DMS114 treated with DMSO at 0.1 percent for 48 hours (cell line): ENCODE results near the gene CD300LG.

Experiments
- DNase-seq: peaks from one replicate; lab custom pipeline; 2025; ENCODE audit not compliant: unreplicated experiment; lab: John Stamatoyannopoulos, UW

The CD300LG gene

DNA sequence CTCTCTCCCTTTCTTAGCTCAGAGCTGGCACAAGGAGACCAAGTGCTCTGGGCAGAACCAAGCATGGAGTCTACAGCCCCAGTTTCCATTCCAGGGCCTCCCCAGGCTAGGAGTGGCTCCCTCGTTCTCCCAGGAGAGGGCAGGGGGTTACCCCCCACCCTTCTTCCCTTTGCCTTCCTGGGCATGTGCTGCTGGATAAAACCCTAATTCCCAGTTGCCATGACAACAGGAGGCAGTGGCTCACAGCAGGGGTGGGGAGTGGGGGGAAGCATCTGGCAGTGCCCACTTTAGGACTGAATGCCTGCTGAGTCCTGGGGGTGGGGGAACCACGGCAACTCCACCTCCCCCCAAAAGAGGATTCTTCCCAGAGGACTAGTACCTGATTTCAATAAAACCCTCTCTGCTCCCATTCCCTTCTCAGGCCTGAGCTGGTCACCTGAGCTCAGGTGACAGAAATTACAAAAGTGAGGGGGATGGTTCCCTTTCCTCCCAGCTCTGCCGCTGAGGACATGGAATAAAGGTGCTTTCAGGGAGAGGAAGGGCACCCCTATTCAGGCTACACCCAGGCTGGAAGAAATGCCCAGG is 58.5 kb downstream of the CD300LG start:
- DNase-seq, result no peak

DNA sequence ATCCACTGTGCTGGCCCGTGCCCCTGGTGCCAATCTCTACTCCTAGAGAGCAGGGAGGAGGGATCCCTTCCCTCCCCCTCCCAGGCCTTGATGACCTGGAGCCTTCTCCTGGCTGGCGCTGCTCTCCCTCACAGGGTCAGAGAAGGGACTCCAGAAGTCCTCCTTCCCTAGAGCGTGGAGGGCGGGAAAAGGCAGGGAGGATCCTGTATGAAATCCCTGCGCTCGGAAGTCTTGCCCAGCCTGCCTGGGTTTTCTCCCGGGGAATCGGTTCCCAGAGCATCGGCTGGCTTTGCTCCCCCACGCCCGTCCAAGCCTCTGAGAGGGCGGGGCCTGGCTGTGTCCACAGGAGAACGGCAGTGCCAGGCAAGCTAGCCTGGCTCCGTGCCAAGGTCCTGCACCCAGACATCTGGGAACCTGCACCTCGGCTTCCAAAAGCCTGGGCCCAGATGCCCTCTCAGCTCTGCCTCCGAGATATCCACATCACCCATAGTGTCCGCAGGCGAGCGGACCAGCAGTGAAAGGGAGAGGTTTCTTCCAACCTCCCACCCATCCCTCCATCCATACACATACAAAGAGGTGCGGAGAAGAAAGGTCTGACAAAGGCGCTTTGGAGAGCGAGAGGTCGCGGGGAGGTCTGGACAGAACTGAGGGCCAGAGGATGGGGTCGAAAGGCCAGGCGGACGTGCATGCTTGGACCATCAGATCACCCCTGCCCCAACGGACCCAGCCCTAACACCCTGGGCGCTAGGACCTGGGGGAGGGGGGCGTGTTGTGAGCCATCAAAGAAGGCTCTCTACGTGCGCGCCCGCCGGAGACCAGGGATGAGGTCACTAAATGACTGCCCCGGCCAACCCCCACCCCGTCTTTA is 59.2 kb downstream of the CD300LG start:
- DNase-seq, result peak; percentile 21

DNA sequence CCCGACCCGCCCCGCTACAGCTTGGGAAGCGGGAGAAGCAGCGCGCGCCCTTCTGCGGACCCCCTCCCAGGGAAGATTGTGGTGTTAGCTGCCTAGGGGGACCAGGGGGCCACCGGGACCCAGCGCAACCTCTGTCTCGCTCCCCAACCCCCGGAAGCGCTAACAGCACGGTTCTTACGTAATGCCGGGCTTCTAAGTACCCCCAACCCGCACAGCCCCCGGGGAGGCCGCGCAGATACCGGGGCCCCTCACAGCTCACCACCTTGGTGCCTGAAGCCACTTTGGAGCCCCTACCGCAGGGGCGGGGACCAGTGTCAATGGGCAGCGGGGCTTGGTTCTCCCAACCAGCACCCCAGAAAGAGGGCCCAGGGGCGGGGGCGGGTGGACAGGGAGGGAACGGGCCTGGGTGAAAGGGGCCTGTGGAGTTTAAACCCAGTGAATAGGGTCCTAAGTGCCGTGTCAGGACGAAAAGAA is 60.0 kb downstream of the CD300LG start:
- DNase-seq, result no peak

DNA sequence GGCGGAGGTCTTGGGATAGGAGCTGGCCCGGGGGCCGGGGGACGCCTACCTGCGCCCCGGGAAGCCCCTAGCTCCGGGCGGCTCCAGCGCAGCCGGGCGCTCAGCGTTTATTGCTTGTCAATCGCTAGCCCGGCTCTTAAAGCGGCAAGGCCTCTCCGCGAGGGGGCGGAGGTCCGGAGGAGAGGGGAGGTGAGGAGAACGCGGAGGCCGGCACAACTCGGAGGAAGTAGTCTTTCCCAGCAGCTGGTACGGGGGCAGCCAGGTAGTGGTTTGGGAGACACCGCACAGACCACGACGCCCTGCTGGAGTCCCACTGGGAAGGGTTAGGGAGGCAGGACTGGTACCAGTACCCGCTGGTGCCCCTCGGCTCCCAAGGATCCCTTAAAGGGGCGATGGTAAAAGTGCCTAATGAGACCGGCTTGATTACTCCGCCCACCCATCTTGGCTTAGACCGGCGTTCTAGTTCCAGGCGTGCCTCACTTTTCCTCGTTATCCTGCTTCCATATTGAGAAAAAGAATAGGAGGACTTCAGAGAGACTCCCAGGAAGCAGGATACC is 60.5 kb downstream of the CD300LG start, which contains the start of gene MPP2:
Gene MPP2 (minus strand): TSS at position 112 of the 557 bp plus-strand sequence. CDS start 3,076 bp downstream, outside the sequence.
- peak; percentile 66 for DNase-seq

DNA sequence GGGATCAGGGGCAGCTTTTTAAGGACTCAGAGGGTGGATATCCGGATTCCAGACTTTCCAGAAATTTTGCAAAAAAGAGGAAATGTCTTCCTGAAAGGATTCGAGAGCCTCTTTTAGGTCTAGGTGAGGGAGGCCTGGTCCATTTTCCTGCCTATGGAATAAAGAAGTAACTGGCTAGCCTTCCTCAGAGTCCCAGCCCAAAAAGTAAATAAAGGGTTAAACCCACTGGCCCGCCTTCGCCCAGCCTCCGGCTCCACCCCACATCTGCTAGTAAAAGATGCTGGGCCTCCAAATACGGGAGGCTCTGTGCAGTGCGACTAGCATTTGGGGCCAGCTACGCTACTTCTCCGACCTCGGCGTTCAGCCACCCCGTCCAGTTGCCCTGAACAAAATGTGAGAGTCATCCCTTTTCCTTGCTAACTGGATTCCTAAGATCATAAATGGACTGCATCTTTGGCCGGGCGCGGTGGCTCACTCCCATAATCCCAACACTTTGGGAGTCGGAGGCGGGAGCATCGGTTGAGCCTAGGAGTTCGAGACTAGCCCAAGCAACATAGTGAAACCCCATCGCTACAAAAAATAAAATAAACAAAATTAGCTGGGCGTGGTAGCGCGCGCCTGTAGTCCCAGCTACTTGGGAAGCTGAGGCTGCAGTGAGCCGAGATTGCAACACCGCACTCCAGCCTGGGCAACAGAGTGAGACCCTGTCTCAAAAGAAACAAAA is 61.2 kb downstream of the CD300LG start:
- DNase-seq, result peak; percentile 75

DNA sequence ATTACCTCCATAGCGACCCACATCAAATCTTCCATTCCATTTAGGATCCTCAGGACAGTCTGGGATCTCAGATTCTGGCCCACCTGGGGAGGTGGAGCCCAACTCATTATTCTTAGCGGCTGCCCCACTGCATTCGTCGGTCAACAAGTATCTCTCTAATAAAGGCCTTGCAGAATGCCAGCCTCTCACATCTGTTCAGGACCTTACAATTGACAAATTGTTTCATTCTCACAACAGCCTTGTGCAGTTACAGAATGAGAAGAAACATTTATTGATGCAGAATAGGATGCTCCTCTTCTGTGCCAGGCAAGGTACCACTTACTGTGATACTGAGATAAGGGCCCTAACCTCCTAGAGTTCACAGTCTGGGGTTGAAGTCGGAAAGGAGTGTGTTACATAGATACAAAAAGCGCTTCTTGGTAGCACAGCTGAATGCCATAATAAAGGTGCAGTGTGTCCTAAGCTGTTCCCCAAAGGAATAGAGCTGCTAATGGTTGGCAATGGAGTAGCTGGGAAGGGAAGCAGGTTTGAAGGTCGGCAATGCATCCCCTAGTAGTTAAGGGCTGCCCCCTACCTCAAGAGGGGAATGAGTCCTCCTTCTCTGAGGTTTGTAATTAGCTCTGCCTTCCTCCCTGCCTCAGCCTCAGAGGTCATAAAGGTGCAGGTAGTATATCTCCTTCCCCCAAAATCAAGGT is 62.7 kb downstream of the CD300LG start:
- no peak for DNase-seq

DNA sequence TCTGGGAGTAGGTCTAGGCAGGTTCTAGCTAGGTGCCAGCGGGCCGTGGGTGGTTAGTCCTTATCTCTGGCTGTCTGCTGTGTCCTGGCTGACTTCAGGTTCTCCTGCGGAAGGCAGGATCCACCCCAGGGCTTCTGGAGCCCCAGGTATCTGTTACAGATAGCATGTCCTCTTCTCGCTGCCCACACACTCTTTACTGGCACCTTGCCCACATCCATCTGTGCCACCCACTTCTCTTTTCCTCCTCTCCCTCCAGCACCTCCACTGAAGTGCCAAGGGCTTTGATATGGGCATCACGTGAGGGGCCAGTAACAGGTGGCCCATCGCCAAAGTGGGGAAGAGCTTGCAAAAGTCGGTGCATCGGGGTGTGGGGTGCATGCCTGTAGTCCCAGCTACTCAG is 64.9 kb downstream of the CD300LG start:
- no peak for DNase-seq

DNA sequence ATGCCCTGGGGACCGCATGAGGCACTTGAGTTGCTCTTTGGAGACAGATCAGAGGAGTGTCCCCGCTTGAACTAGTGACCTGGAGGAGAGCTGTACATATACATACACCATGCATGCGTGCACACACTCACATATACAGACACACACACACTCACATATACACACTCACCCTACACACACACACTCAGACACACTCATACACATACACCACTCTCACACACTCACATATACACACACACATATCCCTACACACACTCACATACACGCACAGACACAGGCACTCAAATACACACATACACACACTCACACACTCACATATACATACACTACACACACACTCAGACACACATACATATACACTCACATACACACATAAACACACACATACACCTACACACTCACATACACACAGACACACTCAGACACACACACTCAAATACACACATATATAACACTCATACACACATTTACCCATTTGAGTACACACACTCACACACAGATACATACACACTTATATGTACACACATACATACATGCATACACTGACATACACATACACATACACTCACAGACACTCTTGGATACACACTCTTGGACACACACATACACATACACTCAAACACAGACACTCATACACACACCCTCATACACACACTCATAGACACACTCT is 65.8 kb downstream of the CD300LG start:
- DNase-seq, result no peak
